ENCODE data around the gene ZNF213.

ZNF213 gene

DNA sequence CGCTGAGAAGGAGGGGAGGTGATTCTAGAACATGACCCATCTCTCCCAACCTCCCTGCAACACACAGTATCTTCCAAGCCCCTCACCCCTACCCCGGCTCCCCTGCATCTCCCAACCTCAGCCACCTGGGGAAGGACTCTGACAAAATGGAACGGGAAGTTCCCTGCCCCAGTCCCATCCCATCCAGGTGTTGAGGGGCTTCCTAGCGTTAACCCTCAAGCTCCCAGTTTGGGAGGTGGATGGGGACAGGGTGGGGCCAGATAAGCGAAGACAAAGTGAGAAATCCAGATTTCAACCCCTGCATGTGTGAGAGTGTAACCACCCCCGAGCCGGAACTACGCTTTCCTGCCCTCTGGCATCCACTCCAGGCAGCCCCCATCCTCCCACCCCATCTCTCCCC is 37.6 kb upstream of the ZNF213 start:
- Mint-ChIP-seq H3K4me3 (no peak overlapping the region), H3K9me3 (no peaks in the 10 kb centered on the region), H3K36me3 (no peaks in the 10 kb centered on the region), H3K27ac (peak overlapping the region; percentile 50), H3K4me1 (peaks cover 48% of the 10 kb centered on the region)
- ATAC-seq (no peak), DNase-seq (ENCODE audit: low spot score in 2 of 2) (no peak)

GRCh38 chr16:3098459-3099394 is 36.1 kb upstream of the ZNF213 start, which contains the start of gene ZSCAN10:
TSS of gene ZSCAN10 (minus strand) at chr16:3099294. CDS start at chr16:3092937, 6,357 bp downstream.
- Mint-ChIP-seq H3K4me3 (peak within 1 kb of the TSS; percentile 81), H3K4me1 (peaks cover 50% of the 10 kb centered on the region)
- ATAC-seq: no peak

DNA sequence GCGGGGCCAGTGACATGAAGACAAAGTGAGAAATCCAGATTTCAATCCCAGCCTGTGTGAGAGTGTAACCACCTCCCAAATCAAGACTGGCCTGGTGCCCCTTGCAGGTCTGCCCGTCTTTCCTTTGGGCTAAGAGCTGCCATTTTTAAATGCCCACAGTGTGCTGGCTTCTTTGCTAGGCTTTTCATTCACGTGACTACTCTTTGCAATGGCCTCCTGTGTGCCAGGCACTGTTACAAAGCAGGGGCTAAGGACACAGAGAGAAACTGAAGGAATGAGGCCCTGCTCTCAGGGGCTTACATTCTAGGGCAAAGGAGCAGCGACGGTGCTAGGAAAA is 35.5 kb upstream of the ZNF213 start:
- Mint-ChIP-seq H3K4me1 (peaks cover 48% of the 10 kb centered on the region), H3K4me3 (peak overlapping the region; percentile 81), H3K36me3 (no peaks in the 10 kb centered on the region), H3K27ac (no peak overlapping the region), H3K9me3 (no peaks in the 10 kb centered on the region)
- no peak for ATAC-seq
- no peak for DNase-seq (ENCODE audit: low spot score in 2 of 2)

More at GRCh38 chr16:3098459-3099394, 36.1 kb upstream of the ZNF213 start, which contains the start of gene ZSCAN10:
- Mint-ChIP-seq H3K27ac (peak within 1 kb of the TSS; percentile 89), H3K36me3 (no peaks in the 10 kb centered on the region), H3K9me3 (no peaks in the 10 kb centered on the region)
- no peak for DNase-seq (ENCODE audit: low spot score in 2 of 2)

DNA sequence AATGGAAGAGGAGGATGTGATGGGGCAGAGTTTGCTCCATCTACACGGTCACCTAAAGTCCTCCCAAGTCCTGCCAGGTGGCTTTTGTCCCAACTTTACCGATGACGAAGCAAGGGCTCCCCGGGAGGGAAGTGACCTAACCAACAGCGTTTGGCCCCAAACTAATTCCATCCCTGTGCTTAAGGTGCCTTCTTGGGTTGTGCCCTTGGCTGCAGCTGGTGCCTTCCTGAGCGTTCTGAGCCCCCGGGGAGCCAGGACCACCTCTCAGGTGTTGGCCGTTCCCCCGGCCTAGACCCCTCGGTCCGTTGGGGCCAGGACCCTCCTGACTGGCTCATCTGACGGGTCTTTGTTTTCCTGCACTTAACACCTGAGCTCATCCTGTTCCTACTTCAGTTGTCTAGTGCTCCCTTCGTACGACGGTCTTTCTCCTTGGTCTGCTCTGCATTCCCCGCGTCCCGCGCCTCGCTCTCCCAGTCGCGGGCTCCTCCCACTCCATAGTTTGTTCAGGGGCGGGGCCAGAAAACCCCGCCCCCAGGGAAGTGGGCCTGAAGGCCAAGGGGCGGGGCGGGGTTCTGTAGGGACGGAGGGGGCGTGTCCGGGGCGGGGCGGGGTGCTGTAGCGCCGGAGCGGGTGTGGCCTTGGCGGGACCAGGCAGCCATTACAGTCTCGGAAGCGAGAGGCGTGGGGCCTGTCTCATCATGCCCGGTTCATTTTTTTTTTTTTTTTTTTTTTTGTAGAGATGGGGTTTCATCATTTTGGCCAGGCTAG is 34.9 kb upstream of the ZNF213 start:
- Mint-ChIP-seq H3K27ac (peak overlapping the region; percentile 89), H3K4me3 (peak overlapping the region; percentile 81), H3K4me1 (peaks cover 42% of the 10 kb centered on the region), H3K36me3 (no peaks in the 10 kb centered on the region), H3K9me3 (no peaks in the 10 kb centered on the region)
- ATAC-seq: peak; percentile 90
- peak; percentile 83 to 92 for DNase-seq (ENCODE audit: low spot score in 2 of 2)

GRCh38 chr16:3101018-3101840 is 33.6 kb upstream of the ZNF213 start:
- Mint-ChIP-seq H3K27ac (peak overlapping the region; percentile 89), H3K36me3 (peaks cover 7% of the 10 kb centered on the region), H3K4me3 (peak overlapping the region; percentile 81), H3K9me3 (no peaks in the 10 kb centered on the region), H3K4me1 (peaks cover 49% of the 10 kb centered on the region)
- no peak for ATAC-seq
- peak; percentile 39 to 76 for DNase-seq (ENCODE audit: low spot score in 2 of 2)

- H3K36me3 Mint-ChIP-seq: peaks cover 11% of the 10 kb centered on the region
- no peak for ATAC-seq
- peaks cover 52% of the 10 kb centered on the region for H3K4me1 Mint-ChIP-seq
Observed at GRCh38 chr16:3101841-3102470, 32.9 kb upstream of the ZNF213 start.

GRCh38 chr16:3106205-3106928 is 28.5 kb upstream of the ZNF213 start:
- peaks cover 30% of the 10 kb centered on the region for H3K4me1 Mint-ChIP-seq
- DNase-seq (ENCODE audit: low spot score in 2 of 2): peak; percentile 82 to 95

More at GRCh38 chr16:3101841-3102470, 32.9 kb upstream of the ZNF213 start:
- DNase-seq (ENCODE audit: low spot score in 2 of 2): no peak
- Mint-ChIP-seq H3K4me3 (peak overlapping the region; percentile 81), H3K27ac (peak overlapping the region; percentile 89), H3K9me3 (no peaks in the 10 kb centered on the region)

DNA sequence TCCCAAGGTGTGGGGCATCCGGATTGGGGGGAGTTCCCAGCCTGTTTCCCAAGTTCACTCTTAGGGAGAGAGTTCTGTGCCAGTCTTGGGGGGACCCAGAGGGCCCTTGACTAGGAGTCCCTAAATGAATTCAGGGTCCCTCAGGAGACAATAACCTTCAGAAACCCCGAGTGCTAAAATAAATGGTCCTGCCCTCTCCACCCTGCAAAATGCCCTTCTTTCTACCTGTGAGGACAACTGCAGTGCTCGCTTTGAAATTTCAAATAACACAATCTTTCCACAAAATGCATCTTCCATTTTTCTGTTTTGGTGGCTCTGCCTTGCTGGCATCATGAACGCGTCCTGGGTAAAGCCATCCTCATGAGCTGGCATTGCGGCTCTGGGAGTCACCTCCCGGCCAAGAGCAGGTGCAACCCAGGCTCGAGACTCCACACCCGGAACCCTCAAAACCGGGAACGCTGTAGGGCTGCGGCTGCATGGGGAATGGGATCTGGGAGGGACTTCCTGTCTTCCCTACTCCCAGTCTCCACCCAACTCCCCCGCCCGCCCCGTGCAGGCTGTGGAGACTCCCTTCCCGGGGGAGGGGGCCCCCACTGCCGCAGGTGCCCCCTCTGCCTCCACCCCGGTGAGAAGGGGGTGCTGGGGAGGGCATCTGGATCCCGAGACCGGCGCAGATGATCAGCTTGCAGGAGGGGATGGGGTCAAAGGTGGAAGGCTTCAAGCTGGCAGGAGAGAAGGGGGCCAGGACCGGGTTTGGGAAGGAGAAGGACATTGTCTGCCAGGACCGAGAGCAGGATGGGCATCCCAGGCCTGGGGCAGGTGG is 22.6 kb upstream of the ZNF213 start, which contains the start of gene ZNF205:
ZNF205 (plus strand) TSS at position 529 of the 823 bp plus-strand sequence. CDS start 845 bp downstream, outside the sequence.
- Mint-ChIP-seq H3K36me3 (peaks cover 6% of the 10 kb centered on the region), H3K4me1 (peaks cover 3% of the 10 kb centered on the region), H3K9me3 (no peaks in the 10 kb centered on the region), H3K4me3 (no peak within 1 kb of the TSS), H3K27ac (no peak within 1 kb of the TSS)
- DNase-seq (ENCODE audit: low spot score in 2 of 2) (no peak), ATAC-seq (no peak)

More at GRCh38 chr16:3106205-3106928, 28.5 kb upstream of the ZNF213 start:
- peaks cover 13% of the 10 kb centered on the region for H3K36me3 Mint-ChIP-seq
- peak overlapping the region; percentile 82 for H3K4me3 Mint-ChIP-seq
- peak; percentile 93 for ATAC-seq
- peak overlapping the region; percentile 87 for H3K27ac Mint-ChIP-seq
- no peaks in the 10 kb centered on the region for H3K9me3 Mint-ChIP-seq

DNA sequence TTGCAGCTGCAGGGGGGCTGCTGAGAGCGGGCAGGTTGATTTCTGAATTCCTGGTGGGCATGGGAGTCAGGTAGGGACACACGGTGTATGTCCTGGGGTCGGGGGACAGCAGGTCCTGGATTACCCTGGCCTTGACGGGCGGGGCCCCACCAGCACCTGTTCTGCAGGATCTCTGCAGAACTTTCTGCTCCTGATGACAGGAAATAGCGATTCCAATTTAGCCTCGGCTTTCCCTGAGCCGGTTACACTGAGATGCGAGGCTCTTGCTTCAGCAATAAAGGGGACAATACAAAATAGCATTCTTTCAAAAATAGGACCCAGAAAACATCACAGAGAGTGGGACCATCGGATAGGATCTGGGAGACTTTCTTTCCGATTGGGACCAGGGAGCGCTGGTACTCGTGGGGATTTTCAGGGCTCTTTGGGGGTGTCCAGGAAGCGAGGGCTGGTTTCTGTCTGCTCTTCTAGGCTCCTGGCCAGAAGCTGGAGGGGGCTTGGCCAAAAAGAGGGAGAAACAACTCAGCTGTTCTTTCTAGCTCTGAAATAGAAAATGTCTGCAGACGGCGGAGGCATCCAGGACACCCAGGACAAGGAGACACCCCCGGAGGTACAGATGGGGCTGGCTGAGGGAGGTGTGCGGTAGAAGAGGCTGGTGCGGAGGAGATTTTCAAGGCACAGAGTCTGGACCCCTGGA is 21.8 kb upstream of the ZNF213 start:
- Mint-ChIP-seq H3K9me3 (no peaks in the 10 kb centered on the region), H3K36me3 (peaks cover 6% of the 10 kb centered on the region), H3K27ac (no peak overlapping the region), H3K4me1 (no peaks in the 10 kb centered on the region), H3K4me3 (no peak overlapping the region)
- ATAC-seq: no peak
- no peak for DNase-seq (ENCODE audit: low spot score in 2 of 2)

GRCh38 chr16:3113765-3114479 is 20.9 kb upstream of the ZNF213 start:
- ATAC-seq (no peak), DNase-seq (ENCODE audit: low spot score in 2 of 2) (no peak)
- Mint-ChIP-seq H3K4me1 (no peaks in the 10 kb centered on the region), H3K27ac (no peak overlapping the region), H3K9me3 (no peaks in the 10 kb centered on the region), H3K36me3 (peaks cover 6% of the 10 kb centered on the region), H3K4me3 (no peak overlapping the region)

DNA sequence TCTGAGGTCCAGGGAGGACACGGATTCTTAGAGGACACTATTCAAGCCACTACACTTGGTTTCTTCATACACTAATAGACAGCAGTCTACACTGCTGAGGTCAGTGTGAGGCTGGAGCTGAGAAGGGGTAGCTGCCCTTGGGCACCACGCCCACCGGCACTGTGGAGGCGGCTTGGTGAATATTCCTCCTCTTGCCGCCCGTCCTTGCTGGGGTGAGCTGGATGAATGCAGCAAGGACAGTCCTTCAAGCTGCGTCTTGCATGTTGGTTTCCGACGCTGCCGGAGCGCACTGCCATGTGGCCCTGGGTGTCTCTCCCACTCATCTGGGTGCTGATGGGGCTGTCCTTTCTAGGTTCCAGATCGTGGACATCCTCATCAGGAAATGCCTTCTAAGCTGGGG is 19.8 kb upstream of the ZNF213 start:
- no peak for DNase-seq (ENCODE audit: low spot score in 2 of 2)
- Mint-ChIP-seq H3K27ac (no peak overlapping the region), H3K36me3 (peaks cover 6% of the 10 kb centered on the region), H3K4me3 (no peak overlapping the region), H3K4me1 (no peaks in the 10 kb centered on the region), H3K9me3 (no peaks in the 10 kb centered on the region)
- no peak for ATAC-seq

GRCh38 chr16:3115561-3115960 is 19.3 kb upstream of the ZNF213 start:
- H3K9me3 Mint-ChIP-seq: no peaks in the 10 kb centered on the region
- H3K36me3 Mint-ChIP-seq: peaks cover 6% of the 10 kb centered on the region
- no peak overlapping the region for H3K4me3 Mint-ChIP-seq

More at GRCh38 chr16:3115561-3115960, 19.3 kb upstream of the ZNF213 start:
- Mint-ChIP-seq H3K4me1 (no peaks in the 10 kb centered on the region), H3K27ac (no peak overlapping the region)
- ATAC-seq (no peak), DNase-seq (ENCODE audit: low spot score in 2 of 2) (no peak)

Measured in stimulated activated effector memory CD8-positive, alpha-beta T cell treated with anti-CD3 and anti-CD28 coated beads, Interleukin-12 subunit alpha, Interleukin-12 subunit beta, amount 100 ng/mL, for 72 hours (primary cell).